Measurements from ENCODE around the gene PIP4K2C. TPM values are rescaled to one million over a fixed set of nuclear protein-coding genes. Genes with fewer than 3 reads are reported as not detected.

The PIP4K2C gene
- total RNA-seq, 6 experiments from 2014 or later, result 11.3 to 27.6 (median 12.8) TPM

DNA sequence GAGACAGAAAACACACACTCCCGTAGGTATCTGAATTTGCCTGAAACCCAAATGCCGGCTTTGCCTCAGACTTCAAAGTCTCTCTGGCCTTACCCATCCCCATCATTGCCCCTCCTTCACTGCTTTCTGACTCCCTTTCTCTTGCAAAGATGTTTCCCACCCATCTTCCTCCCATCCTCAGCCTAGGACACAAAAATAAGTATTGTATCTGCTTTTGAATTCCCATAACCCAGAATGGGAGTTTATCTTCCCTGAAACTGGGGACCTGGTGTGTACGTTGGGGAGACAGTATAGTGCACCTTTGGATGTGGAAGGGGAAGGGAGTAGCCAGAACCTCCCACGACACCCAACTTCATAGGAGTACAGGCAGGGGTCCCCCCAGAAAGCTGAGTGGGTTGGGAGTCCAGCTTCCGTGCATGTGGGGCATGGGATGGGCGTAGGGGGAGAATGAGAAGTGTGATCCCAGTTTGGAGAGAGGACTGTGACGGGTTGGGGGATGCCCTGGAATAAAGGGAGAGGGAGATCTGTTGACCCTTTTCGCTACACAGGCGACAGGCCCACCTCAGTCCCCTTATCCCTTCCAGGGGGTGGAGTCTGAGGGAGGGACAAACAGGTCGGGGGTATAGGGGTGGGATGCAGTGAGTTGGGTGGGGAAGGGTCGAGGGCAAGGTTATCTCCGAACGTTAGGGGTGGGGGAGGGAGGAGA lies 41.6 kb upstream of the PIP4K2C start:
- WGBS (ENCODE audit: insufficient coverage, low coverage, low lambda C conversion rate, missing lambda C conversion rate), result 40% methylated on average over 12 of the region's 13 CpGs
- peaks cover 0 to 13% of the 10 kb centered on the region in 2 donors for H3K27me3 ChIP-seq
- intact Hi-C loops (cut with DNase I), result no loop called here
- H3K4me3 ChIP-seq, result peak overlapping the region in 2 of 3 donors; percentile 7 to 22
- ATAC-seq (no peak), DNase-seq (no peak)
- no peaks in the 10 kb centered on the region for H3K9me3 ChIP-seq
- no peak overlapping the region for H3K27ac ChIP-seq
- H3K36me3 ChIP-seq, result no peaks in the 10 kb centered on the region
- peaks cover 0 to 7% (median 1%) of the 10 kb centered on the region in 4 donors for H3K4me1 ChIP-seq
- TF ChIP-seq POLR2A (IDR thresholded peaks at IDR 0.05), result no peak
- TF ChIP-seq, protein P1, sequence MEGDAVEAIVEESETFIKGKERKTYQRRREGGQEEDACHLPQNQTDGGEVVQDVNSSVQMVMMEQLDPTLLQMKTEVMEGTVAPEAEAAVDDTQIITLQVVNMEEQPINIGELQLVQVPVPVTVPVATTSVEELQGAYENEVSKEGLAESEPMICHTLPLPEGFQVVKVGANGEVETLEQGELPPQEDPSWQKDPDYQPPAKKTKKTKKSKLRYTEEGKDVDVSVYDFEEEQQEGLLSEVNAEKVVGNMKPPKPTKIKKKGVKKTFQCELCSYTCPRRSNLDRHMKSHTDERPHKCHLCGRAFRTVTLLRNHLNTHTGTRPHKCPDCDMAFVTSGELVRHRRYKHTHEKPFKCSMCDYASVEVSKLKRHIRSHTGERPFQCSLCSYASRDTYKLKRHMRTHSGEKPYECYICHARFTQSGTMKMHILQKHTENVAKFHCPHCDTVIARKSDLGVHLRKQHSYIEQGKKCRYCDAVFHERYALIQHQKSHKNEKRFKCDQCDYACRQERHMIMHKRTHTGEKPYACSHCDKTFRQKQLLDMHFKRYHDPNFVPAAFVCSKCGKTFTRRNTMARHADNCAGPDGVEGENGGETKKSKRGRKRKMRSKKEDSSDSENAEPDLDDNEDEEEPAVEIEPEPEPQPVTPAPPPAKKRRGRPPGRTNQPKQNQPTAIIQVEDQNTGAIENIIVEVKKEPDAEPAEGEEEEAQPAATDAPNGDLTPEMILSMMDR (IDR thresholded peaks at IDR 0.05), result no peak

- 21% methylated on average over 4 of the region's 52 CpGs for WGBS (ENCODE audit: insufficient coverage, low coverage, low lambda C conversion rate, missing lambda C conversion rate)
- Histone ChIP-seq H3K4me3 (peak within 1 kb of the TSS in 2 of 3 donors; percentile 7 to 22), H3K27me3 (peaks cover 0 to 13% of the 10 kb centered on the region in 2 donors), H3K4me1 (peaks cover 0 to 7% (median 1%) of the 10 kb centered on the region in 4 donors), H3K9me3 (no peaks in the 10 kb centered on the region), H3K36me3 (no peaks in the 10 kb centered on the region), H3K27ac (no peak within 1 kb of the TSS)
- DNase-seq (peak in 1 of 3 donors; percentile 42), ATAC-seq (no peak)
- no peak for TF ChIP-seq POLR2A (IDR thresholded peaks at IDR 0.05)
- TF ChIP-seq, protein P1 (IDR thresholded peaks at IDR 0.05), result no peak
- intact Hi-C loops (cut with DNase I), result no loop called here
These were observed 40.9 kb upstream of the PIP4K2C start, which contains the start of gene KIF5A for GRCh38 chr12:57549909-57550640. Gene KIF5A, plus strand, starts transcription at chr12:57550044. Its CDS starts 228 bp downstream, at chr12:57550272.

- H3K27me3 ChIP-seq, result peaks cover 0 to 13% of the 10 kb centered on the region in 2 donors
- ATAC-seq, result no peak
- TF ChIP-seq, protein P1 (IDR thresholded peaks at IDR 0.05), result no peak
- TF ChIP-seq POLR2A (IDR thresholded peaks at IDR 0.05), result no peak
- 64% methylated on average over 6 of the region's 7 CpGs for WGBS (ENCODE audit: insufficient coverage, low coverage, low lambda C conversion rate, missing lambda C conversion rate)
- no peak for DNase-seq
- H3K4me3 ChIP-seq, result no peak overlapping the region
- no peaks in the 10 kb centered on the region for H3K36me3 ChIP-seq
- H3K9me3 ChIP-seq, result no peaks in the 10 kb centered on the region
- no peak overlapping the region for H3K27ac ChIP-seq
- intact Hi-C loops (cut with DNase I), result no loop called here
- H3K4me1 ChIP-seq, result peaks cover 0 to 4% (median 1%) of the 10 kb centered on the region in 4 donors
These were observed 40.1 kb upstream of the PIP4K2C start for GRCh38 chr12:57550641-57551549.

GRCh38 chr12:57551637-57552305 lies 39.2 kb upstream of the PIP4K2C start:
- no peak for ATAC-seq
- WGBS (ENCODE audit: insufficient coverage, low coverage, low lambda C conversion rate, missing lambda C conversion rate), result 70% methylated on average over 2 of the region's 3 CpGs
- no peaks in the 10 kb centered on the region for H3K9me3 ChIP-seq
- no peaks in the 10 kb centered on the region for H3K36me3 ChIP-seq
- intact Hi-C loops (cut with DNase I), result no loop called here
- no peak for TF ChIP-seq POLR2A (IDR thresholded peaks at IDR 0.05)
- no peak for DNase-seq
- H3K27me3 ChIP-seq, result peaks cover 0 to 13% of the 10 kb centered on the region in 2 donors
- no peaks in the 10 kb centered on the region for H3K4me1 ChIP-seq
- H3K4me3 ChIP-seq, result no peak overlapping the region
- H3K27ac ChIP-seq, result no peak overlapping the region

Data from right lobe of liver (tissue), 6 donors.